Measurements from ENCODE around the gene IGLL5. TPM values are rescaled to one million over a fixed set of nuclear protein-coding genes. Genes with fewer than 3 reads are reported as not detected.
A peak's percentile ranks its signal among the peaks of the same experiment; 100 is the strongest.

IGLL5 gene
- total and polyA plus RNA-seq, 8 donors, result 2.0 to 53.1 (median 19.8) TPM; not detected in 2

GRCh38 chr22:22938672-22939587 is 51.3 kb downstream of the IGLL5 start:
- 72 to 80% (median 76%) methylated on average over 8 of the region's 8 CpGs for WGBS, 5 donors
- no peaks in the 10 kb centered on the region for H3K36me3 ChIP-seq
- no peak overlapping the region for H3K27ac ChIP-seq
- intact Hi-C loops (cut with DNase I; ENCODE audit: low total_unique reads), result no loop called here
- H3K27me3 ChIP-seq, result peaks cover 0 to 18% (median 0%) of the 10 kb centered on the region in 3 donors
- no peaks in the 10 kb centered on the region for H3K4me1 ChIP-seq
- H3K9me3 ChIP-seq, result no peaks in the 10 kb centered on the region
- H3K4me3 ChIP-seq, result no peak overlapping the region
- TF ChIP-seq CTCF (IDR thresholded peaks at IDR 0.05) (no peak), POLR2A (IDR thresholded peaks at IDR 0.05) (no peak), POLR2AphosphoS5 (IDR thresholded peaks at IDR 0.05) (no peak), EP300 (IDR thresholded peaks at IDR 0.05) (no peak)
- DNase-seq, result no peak

- no peaks in the 10 kb centered on the region for H3K4me1 ChIP-seq
- 50 to 60% (median 53%) methylated on average over 11 of the region's 11 CpGs for whole genome bisulfite sequencing, 5 donors
- no peak for DNase-seq
Measured at GRCh38 chr22:22939588-22940368, 52.2 kb downstream of the IGLL5 start.

GRCh38 chr22:22940961-22941605 is 53.5 kb downstream of the IGLL5 start:
- 74 to 88% (median 84%) methylated on average over 5 to 6 of the region's 6 CpGs for WGBS, 5 donors
- no peaks in the 10 kb centered on the region for H3K36me3 ChIP-seq
- no peak overlapping the region for H3K4me3 ChIP-seq
- H3K27me3 ChIP-seq, result peaks cover 0 to 27% (median 0%) of the 10 kb centered on the region in 3 donors
- H3K4me1 ChIP-seq, result no peaks in the 10 kb centered on the region
- TF ChIP-seq POLR2AphosphoS5 (IDR thresholded peaks at IDR 0.05), result no peak
- no peak for TF ChIP-seq EP300 (IDR thresholded peaks at IDR 0.05)
- intact Hi-C loops (cut with DNase I; ENCODE audit: low total_unique reads), result no loop called here
- peak in 1 of 2 donors; percentile 17 for DNase-seq
- H3K9me3 ChIP-seq, result no peaks in the 10 kb centered on the region
- no peak overlapping the region for H3K27ac ChIP-seq

More at GRCh38 chr22:22939588-22940368, 52.2 kb downstream of the IGLL5 start:
- Histone ChIP-seq H3K27me3 (peaks cover 0 to 27% (median 0%) of the 10 kb centered on the region in 3 donors), H3K36me3 (no peaks in the 10 kb centered on the region), H3K4me3 (no peak overlapping the region), H3K27ac (no peak overlapping the region), H3K9me3 (no peaks in the 10 kb centered on the region)
- TF ChIP-seq CTCF (IDR thresholded peaks at IDR 0.05), result no peak
- TF ChIP-seq POLR2A (IDR thresholded peaks at IDR 0.05), result no peak
- no peak for TF ChIP-seq POLR2AphosphoS5 (IDR thresholded peaks at IDR 0.05)
- no peak for TF ChIP-seq EP300 (IDR thresholded peaks at IDR 0.05)
- intact Hi-C loops (cut with DNase I; ENCODE audit: low total_unique reads), result no loop called here

DNA sequence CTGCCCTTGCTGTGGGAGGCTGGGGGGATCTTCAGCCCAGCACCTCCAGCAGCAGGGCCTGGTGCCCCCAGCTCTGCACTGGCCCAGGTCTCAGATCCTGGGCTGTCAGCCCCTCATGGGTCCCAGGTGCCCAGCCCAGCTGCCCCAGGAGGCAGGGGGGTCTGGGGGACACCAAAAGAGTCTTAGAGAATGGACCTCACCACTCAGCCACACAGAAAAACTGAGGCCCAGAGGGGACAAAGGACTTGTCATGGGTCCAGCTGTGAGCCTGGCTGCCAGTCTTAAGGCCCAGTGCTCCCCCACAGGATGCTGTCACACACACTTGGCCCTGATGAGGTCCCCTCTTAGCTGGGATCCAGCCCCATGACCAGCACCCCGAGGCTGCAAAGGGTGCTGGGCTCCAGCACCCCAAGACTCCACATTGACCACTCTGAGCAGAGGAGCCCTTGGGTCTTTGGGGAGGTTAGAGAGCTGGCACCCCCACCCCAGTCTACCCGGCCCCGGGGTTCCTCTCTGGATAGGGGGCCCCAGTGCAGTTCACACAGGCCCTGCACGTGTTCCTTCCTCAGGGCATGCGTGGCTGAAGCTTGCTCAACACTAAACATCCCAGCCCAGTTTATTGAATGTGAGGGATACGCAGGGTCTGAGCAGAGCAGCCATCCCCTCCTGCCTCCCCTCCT is 54.4 kb downstream of the IGLL5 start:
- peak in 1 of 2 donors; percentile 19 for DNase-seq
- H3K27me3 ChIP-seq, result peaks cover 0 to 31% (median 0%) of the 10 kb centered on the region in 3 donors
- no peak overlapping the region for H3K27ac ChIP-seq

More for the DNA sequence above, 54.4 kb downstream of the IGLL5 start:
- H3K36me3 ChIP-seq, result no peaks in the 10 kb centered on the region
- H3K9me3 ChIP-seq, result no peaks in the 10 kb centered on the region
- TF ChIP-seq POLR2AphosphoS5 (IDR thresholded peaks at IDR 0.05), result no peak
- no peak for TF ChIP-seq POLR2A (IDR thresholded peaks at IDR 0.05)
- no peak for TF ChIP-seq CTCF (IDR thresholded peaks at IDR 0.05)
- TF ChIP-seq EP300 (IDR thresholded peaks at IDR 0.05), result no peak
- WGBS, 5 donors, result 81 to 92% (median 89%) methylated on average over 6 of the region's 6 CpGs; no CpG with 5 or more reads in 1 of the 5 donors
- H3K4me3 ChIP-seq, result no peak overlapping the region
- intact Hi-C loops (cut with DNase I; ENCODE audit: low total_unique reads), result no loop called here
- H3K4me1 ChIP-seq, result no peaks in the 10 kb centered on the region

Measured in stomach (tissue), 9 donors.